WTC11 (cell line): ENCODE data around the gene THSD4. TPM values are rescaled to one million over a fixed set of nuclear protein-coding genes. Genes with fewer than 3 reads are reported as not detected.

Experiments used
- ATAC-seq: fragments of 200-7000 bp; cut with Tn5 transposase; 2 replicates; pipeline ENCODE4 v1.10.0; 2021; ENCODE audit warnings: mild to moderate bottlenecking, moderate library complexity
- CTCF ChIA-PET: fragments of 300-600 bp; sonication (Branson Sonifier 250); formaldehyde crosslinking; loops from one replicate; lab custom pipeline; 2021; ENCODE audit warnings: antibody characterized with exemption; lab: Charles Lee
- POLR2A ChIA-PET: fragments of 350-600 bp; sonication (Branson Sonifier 250); formaldehyde crosslinking; loops from one replicate; lab custom pipeline; 2021; ENCODE audit warnings: antibody characterized with exemption; lab: Charles Lee
- DNase-seq: peaks from one replicate; pipeline ENCODE4 v3.0.0; 2021; ENCODE audit warnings: low spot score
- H3K27ac Mint-ChIP-seq: 2 replicates; pipeline ENCODE4 v1.8.0; 2021; ENCODE audit warnings: mixed read lengths
- H3K27me3 Mint-ChIP-seq: 2 replicates; pipeline ENCODE4 v1.8.0; 2021; ENCODE audit warnings: low read depth, mild to moderate bottlenecking, moderate library complexity, mixed read lengths
- H3K36me3 Mint-ChIP-seq: 2 replicates; pipeline ENCODE4 v1.8.0; 2021; ENCODE audit warnings: mixed read lengths
- H3K4me1 Mint-ChIP-seq: 2 replicates; pipeline ENCODE4 v1.8.0; 2022; ENCODE audit warnings: mixed read lengths
- H3K4me3 Mint-ChIP-seq: 2 replicates; pipeline ENCODE4 v1.8.0; 2021; ENCODE audit warnings: mild to moderate bottlenecking, moderate library complexity, mixed read lengths
- H3K9me3 Mint-ChIP-seq: 2 replicates; pipeline ENCODE4 v1.8.0; 2021; ENCODE audit warnings: mixed read lengths
- AFF4 ChIP-seq: sonication (generic); formaldehyde crosslinking; IDR thresholded peaks from 2 replicates; pipeline ENCODE4 v1.8.1; 2023; ENCODE audit warnings: mild to moderate bottlenecking, missing genetic modification reagents, borderline replicate concordance
- CREM ChIP-seq: sonication (generic); formaldehyde crosslinking; IDR thresholded peaks from 2 replicates; pipeline ENCODE4 v1.8.1; 2022; ENCODE audit warnings: mild to moderate bottlenecking, missing genetic modification reagents, moderate library complexity
- EMX1 ChIP-seq: fragments of 250-450 bp; sonication (Bioruptor Pico); IDR thresholded peaks from 2 replicates; pipeline ENCODE4 v1.8.0; 2021; ENCODE audit warnings: mild to moderate bottlenecking
- ERG ChIP-seq: fragments of 250-450 bp; sonication (Bioruptor Pico); IDR thresholded peaks from 2 replicates; pipeline ENCODE4 v1.8.0; 2021; ENCODE audit warnings: mild to moderate bottlenecking
- GABPB1 ChIP-seq: sonication (generic); formaldehyde crosslinking; IDR thresholded peaks from 2 replicates; pipeline ENCODE4 v1.8.1; 2023; ENCODE audit warnings: mild to moderate bottlenecking, missing genetic modification reagents
- MAX ChIP-seq: sonication (generic); formaldehyde crosslinking; IDR thresholded peaks from 2 replicates; pipeline ENCODE4 v1.8.0; 2022; ENCODE audit warnings: mild to moderate bottlenecking, missing genetic modification reagents
- MYBL2 ChIP-seq: sonication (generic); formaldehyde crosslinking; IDR thresholded peaks from 2 replicates; pipeline ENCODE4 v1.8.1; 2023; ENCODE audit warnings: mild to moderate bottlenecking, moderate library complexity, missing genetic modification reagents
- PREB ChIP-seq: sonication (generic); formaldehyde crosslinking; IDR thresholded peaks from 2 replicates; pipeline ENCODE4 v1.8.1; 2022; ENCODE audit warnings: mild to moderate bottlenecking, missing genetic modification reagents, moderate library complexity, borderline replicate concordance
- SMAD4 ChIP-seq: sonication (generic); formaldehyde crosslinking; IDR thresholded peaks from 2 replicates; pipeline ENCODE4 v1.8.0; 2022; ENCODE audit warnings: mild to moderate bottlenecking, missing genetic modification reagents
- USF1 ChIP-seq: sonication (generic); formaldehyde crosslinking; IDR thresholded peaks from 2 replicates; pipeline ENCODE4 v1.8.0; 2022; ENCODE audit warnings: mild to moderate bottlenecking, missing genetic modification reagents
- ZBTB21 ChIP-seq: sonication (generic); formaldehyde crosslinking; IDR thresholded peaks from 2 replicates; pipeline ENCODE4 v1.8.1; 2023; ENCODE audit warnings: mild to moderate bottlenecking, missing genetic modification reagents, borderline replicate concordance
- total RNA-seq: library from RNA; stranded (reverse); gene quantifications from 3 replicates; pipeline ENCODE4 v1.2.3, GENCODE V29; 2021

THSD4 gene
- total RNA-seq, 1 experiment from 2014 or later, result 7.8 TPM

- TF ChIP-seq CREM (no peak), MYBL2 (CRISPR knock-in tag) (no peak), AFF4 (CRISPR knock-in tag) (no peak), ZBTB21 (CRISPR knock-in tag) (no peak)
Measured at GRCh38 chr15:71755092-71755970, 640.1 kb downstream of the THSD4 start (continued).

- ATAC-seq, result no peak
- POLR2A ChIA-PET, result no interaction called here
Measured at GRCh38 chr15:71756599-71757352, 641.5 kb downstream of the THSD4 start.

GRCh38 chr15:71757741-71758530 lies 642.7 kb downstream of the THSD4 start:
- Mint-ChIP-seq H3K4me1 (no peaks in the 10 kb centered on the region), H3K9me3 (peaks cover 38% of the 10 kb centered on the region), H3K27me3 (no peaks in the 10 kb centered on the region), H3K27ac (no peak overlapping the region), H3K36me3 (peaks cover 19% of the 10 kb centered on the region)
- DNase-seq (no peak), ATAC-seq (no peak)
- POLR2A ChIA-PET, result no interaction called here
- TF ChIP-seq PREB (CRISPR knock-in tag) (no peak), MAX (CRISPR knock-in tag) (no peak), USF1 (CRISPR knock-in tag) (no peak), EMX1 (CRISPR knock-in tag) (no peak), SMAD4 (no peak)
- TF ChIP-seq, all 79 proteins: peak for 0
- CTCF ChIA-PET, result interaction anchor here (0.8 to 1.6 kb wide), 2 partner anchors 14 to 44 kb away, joined by 3 to 5 read pairs; no protein-coding TSS in a partner anchor
- no peak overlapping the region for H3K4me3 Mint-ChIP-seq

More at GRCh38 chr15:71756599-71757352, 641.5 kb downstream of the THSD4 start:
- Mint-ChIP-seq H3K27me3 (no peaks in the 10 kb centered on the region), H3K4me3 (no peak overlapping the region), H3K27ac (no peak overlapping the region), H3K36me3 (peaks cover 15% of the 10 kb centered on the region), H3K9me3 (peaks cover 30% of the 10 kb centered on the region), H3K4me1 (no peaks in the 10 kb centered on the region)
- CTCF ChIA-PET, result interaction anchor here (0.8 to 1.6 kb wide), 3 partner anchors 13 to 46 kb away, joined by 3 to 5 read pairs (median 4); no protein-coding TSS in a partner anchor
- TF ChIP-seq ERG (CRISPR knock-in tag), result no peak
- TF ChIP-seq GABPB1 (CRISPR knock-in tag), result peak; percentile 62
- no peak for DNase-seq
